Activated T-helper 2 cell treated with anti-CD3 and anti-CD28 coated beads, Interferon-gamma antibody, Interleukin-2, Interleukin-4, amounts not matched to agents 10 μg/mL and 5 μg/mL and 100 μg/mL, durations not matched to agents 14 hours and 24 hours and 36 hours (primary cell): ENCODE data around the gene UST. TPM values are rescaled to one million over a fixed set of nuclear protein-coding genes. Genes with fewer than 3 reads are reported as not detected.
"Not testable (repeated sequence)": the region's sequence is repeated elsewhere in the genome, so short reads cannot be mapped to it uniquely, and the experiment has no call there.

ENCODE experiments used
- DNase-seq: peaks from one replicate; pipeline ENCODE4 v3.0.0; 2021; ENCODE audit warnings: low spot score
- H3K27ac Mint-ChIP-seq: one replicate; pipeline ENCODE4 v1.8.0; 2021; ENCODE audit warnings: mixed read lengths
- H3K27me3 Mint-ChIP-seq: one replicate; pipeline ENCODE4 v1.8.0; 2021; ENCODE audit warnings: low read depth, mixed read lengths
- H3K36me3 Mint-ChIP-seq: one replicate; pipeline ENCODE4 v1.8.0; 2021; ENCODE audit warnings: low read depth, mixed read lengths
- H3K4me1 Mint-ChIP-seq: one replicate; pipeline ENCODE4 v1.8.0; 2021; ENCODE audit warnings: low read depth, mixed read lengths
- H3K4me3 Mint-ChIP-seq: one replicate; pipeline ENCODE4 v1.8.0; 2021; ENCODE audit warnings: low read depth, mild to moderate bottlenecking, moderate library complexity, mixed read lengths
- H3K9me3 Mint-ChIP-seq: one replicate; pipeline ENCODE4 v1.8.0; 2021; ENCODE audit warnings: mixed read lengths
- intact Hi-C: fragments of 100-400 bp; cut with micrococcal nuclease; formaldehyde crosslinking; loops from one replicate; pipeline ENCODE4 v1.15.1; 2023
- total RNA-seq: library from RNA; stranded (reverse); gene quantifications from 2 replicates; pipeline ENCODE4 v1.2.3, GENCODE V29; 2022

The UST gene
- total RNA-seq, 1 donor from 2014 or later: 1.3 TPM

DNA sequence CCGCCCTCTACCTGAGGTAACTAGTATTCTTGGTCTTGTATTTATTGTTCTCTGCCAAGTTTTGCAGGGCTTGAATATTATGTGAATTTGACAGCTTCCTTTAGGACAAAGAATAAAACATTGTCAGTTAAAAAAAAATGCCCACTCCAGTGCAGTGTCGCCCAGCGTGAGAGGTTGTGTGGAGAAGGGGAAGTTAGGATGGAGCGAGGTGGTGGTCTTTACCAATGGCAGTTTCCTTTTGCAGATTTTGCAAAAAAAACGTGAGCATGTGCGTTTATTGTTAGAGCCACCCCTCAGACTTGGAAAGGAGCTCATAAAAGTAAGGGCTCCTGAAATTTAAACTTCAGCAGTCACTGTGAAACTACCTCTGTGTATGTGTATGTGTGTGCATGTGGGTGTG lies 28.3 kb downstream of the UST start:
- no peak overlapping the region for H3K27ac Mint-ChIP-seq
- no peaks in the 10 kb centered on the region for H3K9me3 Mint-ChIP-seq
- intact Hi-C loops: no loop called here
- DNase-seq: no peak
- no peak overlapping the region for H3K4me3 Mint-ChIP-seq
- peaks cover 9% of the 10 kb centered on the region for H3K4me1 Mint-ChIP-seq
- H3K27me3 Mint-ChIP-seq: peaks cover 24% of the 10 kb centered on the region
- H3K36me3 Mint-ChIP-seq: no peaks in the 10 kb centered on the region

DNA sequence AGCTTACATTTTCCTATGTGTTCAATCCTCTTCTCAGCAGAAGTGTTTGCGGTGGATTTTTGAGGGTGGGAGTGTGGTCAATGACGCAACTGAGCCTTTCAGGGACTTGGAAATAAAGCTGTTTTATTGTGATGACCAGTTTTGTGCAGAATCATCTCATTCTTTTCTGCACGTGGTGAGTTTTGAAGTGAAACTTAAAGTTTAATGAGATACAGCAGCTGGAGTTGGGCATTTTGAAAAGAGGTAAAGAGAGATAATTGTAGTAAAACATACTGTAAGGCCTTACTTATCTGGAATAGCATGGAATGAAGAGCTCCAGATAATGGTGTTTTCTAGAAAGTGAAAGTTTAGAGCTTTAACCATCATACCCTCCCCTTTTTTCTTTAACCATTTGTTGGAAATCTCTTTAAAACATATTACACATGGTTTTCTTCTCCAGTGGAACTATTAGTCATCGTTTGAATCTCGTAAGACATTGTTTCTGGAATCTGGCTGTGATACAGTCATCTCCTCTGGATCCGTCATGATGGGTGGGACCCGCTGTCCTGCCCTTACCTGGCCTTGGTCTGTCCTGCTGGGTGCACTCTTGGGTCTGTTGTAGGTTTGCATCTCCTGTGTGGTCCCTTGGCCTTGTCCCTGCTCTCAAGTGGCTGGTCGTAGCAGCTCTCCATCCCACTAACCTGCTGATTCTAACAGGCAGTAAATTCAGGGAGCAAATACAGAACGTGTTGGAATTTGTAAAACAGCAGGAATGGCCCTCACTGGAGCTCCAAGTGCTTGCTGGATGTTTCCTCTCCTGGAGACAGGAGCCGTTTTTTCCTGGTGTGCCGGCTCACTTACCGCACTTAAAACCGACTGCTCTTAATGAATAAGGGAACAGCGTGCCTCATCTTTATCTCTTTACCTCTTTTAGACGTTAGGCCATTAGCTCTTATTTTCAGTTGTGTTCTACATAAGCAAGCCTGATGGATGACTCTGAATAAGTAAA lies 29.8 kb downstream of the UST start:
- no peak overlapping the region for H3K4me3 Mint-ChIP-seq
- intact Hi-C loops: no loop called here
- H3K4me1 Mint-ChIP-seq: peaks cover 10% of the 10 kb centered on the region
- DNase-seq: no peak
- no peaks in the 10 kb centered on the region for H3K9me3 Mint-ChIP-seq
- peaks cover 14% of the 10 kb centered on the region for H3K27me3 Mint-ChIP-seq
- H3K36me3 Mint-ChIP-seq: no peaks in the 10 kb centered on the region
- H3K27ac Mint-ChIP-seq: no peak overlapping the region

DNA sequence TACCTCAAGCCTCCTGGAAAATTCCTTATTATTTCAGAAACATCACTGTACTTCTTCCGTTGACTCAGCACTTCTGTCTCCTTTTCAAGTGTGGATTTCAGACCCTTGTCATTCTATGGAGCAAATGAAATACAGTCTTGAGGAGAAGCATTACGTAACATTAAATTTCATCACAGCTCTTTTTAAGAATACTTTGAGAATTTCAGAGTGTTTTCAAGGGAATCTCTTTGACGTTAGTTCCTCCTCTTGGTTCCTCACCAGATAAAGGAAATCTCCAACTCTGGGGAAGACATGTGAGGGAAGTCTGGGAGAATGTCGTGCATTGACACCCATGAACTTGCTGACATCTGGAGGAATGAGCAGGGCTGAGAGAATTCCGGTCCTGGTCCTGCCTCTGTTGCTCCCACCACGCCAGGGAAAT lies 32.3 kb downstream of the UST start:
- DNase-seq: no peak
- H3K4me3 Mint-ChIP-seq: no peak overlapping the region
- H3K9me3 Mint-ChIP-seq: no peaks in the 10 kb centered on the region
- peaks cover 10% of the 10 kb centered on the region for H3K4me1 Mint-ChIP-seq
- H3K36me3 Mint-ChIP-seq: no peaks in the 10 kb centered on the region
- H3K27ac Mint-ChIP-seq: no peak overlapping the region
- intact Hi-C loops: no loop called here
- peaks cover 4% of the 10 kb centered on the region for H3K27me3 Mint-ChIP-seq

- not testable (repeated sequence) for H3K4me3 Mint-ChIP-seq, H3K27me3 Mint-ChIP-seq, H3K36me3 Mint-ChIP-seq, H3K9me3 Mint-ChIP-seq, DNase-seq, H3K27ac Mint-ChIP-seq
- H3K4me1 Mint-ChIP-seq: peaks cover 10% of the 10 kb centered on the region
- intact Hi-C loops: loop anchor here (5.0 kb wide), 1 partner anchor 33 kb away; the partner anchor contains the start of gene UST
Observed at GRCh38 chr6:148780423-148780822, 33.6 kb downstream of the UST start.

- peak overlapping the region; percentile 14 for H3K27ac Mint-ChIP-seq
- intact Hi-C loops: loop anchor here (1.0 to 5.0 kb wide), 2 partner anchors 23 to 34 kb away; partner anchors contain the start of gene UST
- no peak overlapping the region for H3K4me3 Mint-ChIP-seq
- H3K27me3 Mint-ChIP-seq: peaks cover 8% of the 10 kb centered on the region
- H3K4me1 Mint-ChIP-seq: peaks cover 10% of the 10 kb centered on the region
- no peak for DNase-seq
- H3K36me3 Mint-ChIP-seq: no peaks in the 10 kb centered on the region
- H3K9me3 Mint-ChIP-seq: no peaks in the 10 kb centered on the region
Observed at GRCh38 chr6:148780918-148781436, 34.1 kb downstream of the UST start.

GRCh38 chr6:148789948-148790347 lies 43.1 kb downstream of the UST start:
- DNase-seq: no peak
- Mint-ChIP-seq H3K36me3 (no peaks in the 10 kb centered on the region), H3K9me3 (no peaks in the 10 kb centered on the region), H3K4me1 (no peaks in the 10 kb centered on the region), H3K27ac (no peak overlapping the region), H3K4me3 (no peak overlapping the region), H3K27me3 (peaks cover 30% of the 10 kb centered on the region)
- intact Hi-C loops: no loop called here

DNA sequence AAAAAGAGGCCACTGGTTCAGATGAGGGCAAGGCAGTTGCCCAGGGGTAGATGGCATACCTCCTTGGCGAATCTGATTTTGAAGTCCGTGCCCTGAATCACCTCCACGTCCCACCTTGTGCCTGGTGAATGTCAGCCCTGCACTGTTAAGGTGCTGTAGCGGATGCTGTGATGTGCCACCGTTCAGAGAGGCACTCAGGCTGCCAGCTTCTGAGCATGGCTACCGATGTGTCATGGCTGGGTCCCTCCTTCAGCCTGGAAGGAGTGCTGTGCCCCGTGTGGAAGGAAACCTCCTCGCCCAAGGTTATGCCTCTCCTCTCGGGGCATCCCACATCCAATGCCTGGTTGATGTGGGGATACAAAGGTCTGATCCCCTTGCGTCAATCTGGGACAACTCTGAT lies 43.6 kb downstream of the UST start:
- no peak for DNase-seq
- H3K4me1 Mint-ChIP-seq: no peaks in the 10 kb centered on the region
- peaks cover 30% of the 10 kb centered on the region for H3K27me3 Mint-ChIP-seq
- H3K27ac Mint-ChIP-seq: no peak overlapping the region
- H3K4me3 Mint-ChIP-seq: no peak overlapping the region
- intact Hi-C loops: no loop called here
- H3K36me3 Mint-ChIP-seq: no peaks in the 10 kb centered on the region
- no peaks in the 10 kb centered on the region for H3K9me3 Mint-ChIP-seq

- intact Hi-C loops: no loop called here
- Mint-ChIP-seq H3K27ac (no peak overlapping the region), H3K4me3 (no peak overlapping the region)
Observed at GRCh38 chr6:148790817-148791216, 44.0 kb downstream of the UST start.

GRCh38 chr6:148791372-148791771 lies 44.5 kb downstream of the UST start:
- Mint-ChIP-seq H3K27ac (no peak overlapping the region), H3K36me3 (no peaks in the 10 kb centered on the region), H3K27me3 (peaks cover 25% of the 10 kb centered on the region), H3K9me3 (no peaks in the 10 kb centered on the region), H3K4me3 (no peak overlapping the region), H3K4me1 (no peaks in the 10 kb centered on the region)
- DNase-seq: no peak
- intact Hi-C loops: no loop called here

More at GRCh38 chr6:148790817-148791216, 44.0 kb downstream of the UST start:
- Mint-ChIP-seq H3K9me3 (no peaks in the 10 kb centered on the region), H3K36me3 (no peaks in the 10 kb centered on the region), H3K27me3 (peaks cover 28% of the 10 kb centered on the region), H3K4me1 (no peaks in the 10 kb centered on the region)
- no peak for DNase-seq

GRCh38 chr6:148793721-148794120 lies 46.9 kb downstream of the UST start:
- H3K27me3 Mint-ChIP-seq: peaks cover 26% of the 10 kb centered on the region

GRCh38 chr6:148794797-148795196 lies 48.0 kb downstream of the UST start:
- Mint-ChIP-seq H3K4me3 (no peak overlapping the region), H3K27me3 (peaks cover 23% of the 10 kb centered on the region), H3K36me3 (no peaks in the 10 kb centered on the region), H3K9me3 (no peaks in the 10 kb centered on the region), H3K27ac (no peak overlapping the region), H3K4me1 (no peaks in the 10 kb centered on the region)
- intact Hi-C loops: no loop called here
- no peak for DNase-seq

More at GRCh38 chr6:148793721-148794120, 46.9 kb downstream of the UST start:
- H3K9me3 Mint-ChIP-seq: no peaks in the 10 kb centered on the region
- H3K27ac Mint-ChIP-seq: no peak overlapping the region
- intact Hi-C loops: no loop called here
- no peaks in the 10 kb centered on the region for H3K36me3 Mint-ChIP-seq
- H3K4me1 Mint-ChIP-seq: no peaks in the 10 kb centered on the region
- no peak overlapping the region for H3K4me3 Mint-ChIP-seq
- DNase-seq: no peak

- intact Hi-C loops: no loop called here
- no peaks in the 10 kb centered on the region for H3K36me3 Mint-ChIP-seq
- H3K9me3 Mint-ChIP-seq: no peaks in the 10 kb centered on the region
- no peak overlapping the region for H3K4me3 Mint-ChIP-seq
- H3K27ac Mint-ChIP-seq: no peak overlapping the region
- no peak for DNase-seq
- H3K4me1 Mint-ChIP-seq: no peaks in the 10 kb centered on the region
- peaks cover 27% of the 10 kb centered on the region for H3K27me3 Mint-ChIP-seq
Observed at GRCh38 chr6:148795563-148795962, 48.7 kb downstream of the UST start.

DNA sequence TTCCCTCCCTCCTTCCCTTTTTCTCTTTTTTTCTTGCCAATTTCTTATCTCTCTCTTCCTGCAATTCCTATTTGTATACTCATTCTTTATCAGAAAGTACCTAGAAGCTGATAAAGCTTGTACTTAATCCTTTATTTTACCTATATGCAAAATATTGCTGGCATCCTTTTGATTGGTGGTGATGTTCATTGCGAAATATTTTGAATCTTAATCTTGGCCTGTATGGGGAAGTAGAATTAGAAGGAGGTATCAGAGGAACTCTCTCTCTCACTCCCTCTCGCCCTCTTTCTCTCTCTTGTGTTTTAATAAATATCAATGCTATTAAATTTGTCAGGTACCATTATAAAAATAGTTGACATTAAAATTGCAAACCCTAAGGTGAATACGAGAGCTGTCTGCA lies 52.8 kb downstream of the UST start:
- Mint-ChIP-seq H3K4me3 (no peak overlapping the region), H3K27me3 (peaks cover 22% of the 10 kb centered on the region), H3K9me3 (no peaks in the 10 kb centered on the region), H3K36me3 (no peaks in the 10 kb centered on the region), H3K4me1 (no peaks in the 10 kb centered on the region), H3K27ac (no peak overlapping the region)
- intact Hi-C loops: no loop called here
- no peak for DNase-seq
